MCF 10A (cell line): ENCODE data around the gene SPRED2. TPM values are rescaled to one million over a fixed set of nuclear protein-coding genes. Genes with fewer than 3 reads are reported as not detected.
A peak's percentile ranks its signal among the peaks of the same experiment; 100 is the strongest.
"Not testable (repeated sequence)": the region's sequence is repeated elsewhere in the genome, so short reads cannot be mapped to it uniquely, and the experiment has no call there.

Experiments used
- BruUV-seq: library from RNA; stranded (reverse); fragments of 400-500 nt; replicated peaks from 2 replicates; lab custom pipeline; 2021; lab: Mats Ljungman, UMichigan
- CTCF ChIA-PET: fragments of 300-600 bp; sonication (Branson Sonifier 250); formaldehyde crosslinking; extraction: SDS; loops from one replicate; lab custom pipeline; 2021; ENCODE audit warnings: antibody characterized with exemption, inconsistent platforms; lab: Yijun Ruan, JAX
- POLR2A ChIA-PET: fragments of 300-600, 350-650 bp; sonication (Branson Sonifier 250); formaldehyde crosslinking; extraction: SDS; loops from one replicate; lab custom pipeline; 2020; ENCODE audit warnings: antibody characterized with exemption, inconsistent platforms; lab: Yijun Ruan, JAX
- DNase-seq: peaks from one replicate; pipeline ENCODE4 v3.0.0-alpha.2; 2018; ENCODE audit not compliant: unreplicated experiment
- H3K27ac Mint-ChIP-seq: one replicate; pipeline ENCODE4 v1.8.0; 2022; ENCODE audit warnings: mild to moderate bottlenecking, low read depth, mixed read lengths; ENCODE audit not compliant: unreplicated experiment
- H3K27me3 Mint-ChIP-seq: one replicate; pipeline ENCODE4 v1.8.0; 2022; ENCODE audit warnings: mixed read lengths; ENCODE audit not compliant: insufficient read depth, unreplicated experiment
- H3K36me3 Mint-ChIP-seq: one replicate; pipeline ENCODE4 v1.8.0; 2022; ENCODE audit warnings: mild to moderate bottlenecking, moderate library complexity, mixed read lengths; ENCODE audit not compliant: insufficient read depth, unreplicated experiment
- H3K4me1 Mint-ChIP-seq: one replicate; pipeline ENCODE4 v1.8.0; 2022; ENCODE audit warnings: mixed read lengths; ENCODE audit not compliant: insufficient read depth, unreplicated experiment
- H3K4me3 Mint-ChIP-seq: one replicate; pipeline ENCODE4 v1.8.0; 2022; ENCODE audit warnings: mild to moderate bottlenecking, moderate library complexity, mixed read lengths; ENCODE audit not compliant: unreplicated experiment
- H3K9me3 Mint-ChIP-seq: one replicate; pipeline ENCODE4 v1.8.0; 2022; ENCODE audit warnings: mixed read lengths; ENCODE audit not compliant: unreplicated experiment
- CTCF ChIP-seq: fragments of 200-600 bp; IDR thresholded peaks from one replicate; pipeline ENCODE4 v1.8.0; 2022; ENCODE audit warnings: antibody characterized with exemption, mild to moderate bottlenecking; ENCODE audit not compliant: unreplicated experiment
- intact Hi-C: fragments of 100-400 bp; cut with micrococcal nuclease; formaldehyde crosslinking; loops from 2 replicates; pipeline ENCODE4 v1.14.1; 2022
- total RNA-seq: library from RNA; stranded (reverse); gene quantifications from 2 replicates; pipeline ENCODE4 v1.2.3, GENCODE V29; 2022

SPRED2 gene
- total RNA-seq, 1 experiment from 2014 or later: 38.6 TPM

- H3K36me3 Mint-ChIP-seq: peaks cover 5% of the 10 kb centered on the region
- no peak overlapping the region for H3K4me3 Mint-ChIP-seq
- no peak overlapping the region for H3K27ac Mint-ChIP-seq
- CTCF ChIA-PET: interaction anchor here (0.8 to 1.4 kb wide), 3 partner anchors 8 to 25 kb away, joined by 3 read pairs; no protein-coding TSS in a partner anchor
- TSS peak; percentile 19 for BruUV-seq
- no peak for DNase-seq
- intact Hi-C loops: no loop called here
- no peaks in the 10 kb centered on the region for H3K9me3 Mint-ChIP-seq
- no peaks in the 10 kb centered on the region for H3K27me3 Mint-ChIP-seq
- peaks cover 17% of the 10 kb centered on the region for H3K4me1 Mint-ChIP-seq
- POLR2A ChIA-PET: interaction anchor here (0.7 to 1.1 kb wide), 3 partner anchors 10 to 53 kb away, joined by 3 to 4 read pairs (median 3); no protein-coding TSS in a partner anchor
- TF ChIP-seq CTCF: no peak
These were observed 88.2 kb downstream of the SPRED2 start for GRCh38 chr2:65344182-65344581.

GRCh38 chr2:65343386-65343785 is 89.0 kb downstream of the SPRED2 start:
- CTCF ChIA-PET: interaction anchor here (0.8 kb wide), 1 partner anchor 24 kb away, joined by 3 read pairs; no protein-coding TSS in a partner anchor
- H3K9me3 Mint-ChIP-seq: no peaks in the 10 kb centered on the region

DNA sequence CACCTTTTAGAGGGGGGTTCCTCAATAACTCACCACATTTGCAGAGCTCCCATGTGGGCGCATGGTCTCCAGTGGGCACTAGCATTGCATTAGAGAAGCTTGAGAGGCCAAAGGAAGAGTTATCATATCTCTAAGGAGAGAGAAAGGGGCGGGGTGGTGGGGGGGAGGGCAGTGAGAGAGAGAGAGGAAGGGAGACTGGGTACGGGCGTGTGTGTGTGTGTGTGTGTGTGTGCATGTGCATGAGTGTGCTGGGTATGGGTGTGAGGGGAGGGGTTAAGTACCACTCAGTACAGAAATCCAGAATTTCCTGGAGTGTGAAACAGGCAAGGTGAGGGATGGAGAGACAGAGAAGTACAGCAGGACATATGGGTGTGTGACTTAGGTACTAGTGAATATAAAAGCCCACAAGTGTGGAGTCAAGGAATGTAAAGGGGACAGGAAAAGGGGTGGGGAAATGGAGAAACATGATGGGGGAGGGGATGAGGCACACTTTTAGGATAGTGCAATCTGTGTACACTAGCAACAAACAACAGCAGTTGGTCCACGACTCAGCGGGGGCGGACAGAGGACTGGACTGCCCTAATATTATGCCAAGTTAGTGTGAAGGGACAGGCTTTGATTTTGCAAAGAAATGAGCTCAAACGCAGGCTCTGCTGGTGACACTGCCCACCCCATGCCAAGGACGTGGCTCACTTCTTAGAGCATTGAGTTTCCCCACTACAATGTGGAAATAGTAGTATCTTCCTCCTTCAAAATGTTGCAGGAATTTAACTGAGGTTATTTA is 91.3 kb downstream of the SPRED2 start:
- TF ChIP-seq CTCF: no peak
- CTCF ChIA-PET: interaction anchor here (0.6 kb wide), 2 partner anchors 58 to 81 kb away, joined by 3 read pairs; no protein-coding TSS in a partner anchor
- H3K9me3 Mint-ChIP-seq: no peaks in the 10 kb centered on the region
- intact Hi-C loops: no loop called here
- peaks cover 5% of the 10 kb centered on the region for H3K4me1 Mint-ChIP-seq
- H3K27me3 Mint-ChIP-seq: no peaks in the 10 kb centered on the region
- no peak for DNase-seq
- no TSS peak for BruUV-seq
- H3K36me3 Mint-ChIP-seq: peaks cover 8% of the 10 kb centered on the region
- POLR2A ChIA-PET: interaction anchor here (1.0 to 1.6 kb wide), 4 partner anchors 11 to 66 kb away, joined by 3 to 6 read pairs (median 4); no protein-coding TSS in a partner anchor
- H3K27ac Mint-ChIP-seq: peak overlapping the region; percentile 43
- no peak overlapping the region for H3K4me3 Mint-ChIP-seq

More at GRCh38 chr2:65343386-65343785, 89.0 kb downstream of the SPRED2 start:
- BruUV-seq: no TSS peak
- Mint-ChIP-seq H3K27ac (no peak overlapping the region), H3K27me3 (no peaks in the 10 kb centered on the region), H3K4me3 (no peak overlapping the region), H3K36me3 (peaks cover 5% of the 10 kb centered on the region), H3K4me1 (peaks cover 17% of the 10 kb centered on the region)
- intact Hi-C loops: no loop called here
- TF ChIP-seq CTCF: no peak
- POLR2A ChIA-PET: interaction anchor here (0.8 to 1.1 kb wide), 3 partner anchors 11 to 24 kb away, joined by 3 to 4 read pairs (median 3); no protein-coding TSS in a partner anchor
- no peak for DNase-seq

GRCh38 chr2:65339648-65340047 is 92.8 kb downstream of the SPRED2 start:
- no peak for DNase-seq

DNA sequence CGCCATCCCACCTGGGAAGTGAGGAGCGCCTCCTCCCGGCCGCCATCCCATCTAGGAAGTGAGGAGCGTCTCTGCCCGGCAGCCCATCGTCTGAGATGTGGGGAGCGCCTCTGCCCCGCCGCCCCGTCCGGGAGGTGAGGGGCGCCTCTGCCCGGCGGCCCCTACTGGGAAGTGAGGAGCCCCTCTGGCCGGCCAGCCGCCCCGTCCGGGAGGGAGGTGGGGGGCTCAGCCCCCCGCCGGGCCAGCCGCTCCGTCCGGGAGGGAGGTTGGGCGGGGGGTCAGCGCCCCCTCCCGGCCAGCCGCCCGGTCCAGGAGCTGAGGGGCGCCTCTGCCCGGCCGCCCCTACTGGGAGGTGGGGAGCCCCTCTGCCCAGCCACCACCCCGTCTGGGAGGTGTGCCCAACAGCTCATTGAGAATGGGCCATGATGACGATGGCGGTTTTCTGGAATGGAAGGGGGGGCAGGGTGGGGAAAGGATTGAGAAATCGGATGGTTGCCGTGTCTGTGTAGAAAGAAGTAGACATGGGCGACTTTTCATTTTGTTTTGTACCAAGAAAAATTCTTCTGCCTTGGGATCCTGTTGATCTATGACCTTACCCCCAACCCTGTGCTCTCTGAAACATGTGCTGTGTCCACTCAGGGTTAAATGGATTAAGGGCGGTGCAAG is 93.4 kb downstream of the SPRED2 start:
- intact Hi-C loops, H3K4me1 Mint-ChIP-seq, CTCF ChIA-PET, DNase-seq, H3K9me3 Mint-ChIP-seq, POLR2A ChIA-PET, H3K27ac Mint-ChIP-seq, H3K4me3 Mint-ChIP-seq, H3K27me3 Mint-ChIP-seq, BruUV-seq: not testable (repeated sequence)
- H3K36me3 Mint-ChIP-seq: peaks cover 25% of the 10 kb centered on the region

More at GRCh38 chr2:65339648-65340047, 92.8 kb downstream of the SPRED2 start:
- no peaks in the 10 kb centered on the region for H3K9me3 Mint-ChIP-seq
- no peak for TF ChIP-seq CTCF
- ChIA-PET CTCF (interaction anchor here (0.5 kb wide), 1 partner anchor 18 kb away, joined by 5 read pairs; no protein-coding TSS in a partner anchor), POLR2A (interaction anchor here (0.9 to 1.6 kb wide), 5 partner anchors 10 to 64 kb away, joined by 3 to 6 read pairs (median 3); no protein-coding TSS in a partner anchor)
- no peak overlapping the region for H3K27ac Mint-ChIP-seq
- no TSS peak for BruUV-seq
- H3K4me1 Mint-ChIP-seq: no peaks in the 10 kb centered on the region
- intact Hi-C loops: no loop called here
- H3K4me3 Mint-ChIP-seq: no peak overlapping the region
- no peaks in the 10 kb centered on the region for H3K27me3 Mint-ChIP-seq
- peaks cover 18% of the 10 kb centered on the region for H3K36me3 Mint-ChIP-seq
